Stimulated activated CD4-positive, alpha-beta T cell treated with anti-CD3 and anti-CD28 coated beads, Interleukin-2, amount 100 ng/mL, for 4 hours (primary cell): ENCODE data around the gene ATIC.

Experiments used
- DNase-seq: peaks from one replicate; pipeline ENCODE4 v3.0.0-alpha.2; 2020; ENCODE audit warnings: low read depth

ATIC gene

DNA sequence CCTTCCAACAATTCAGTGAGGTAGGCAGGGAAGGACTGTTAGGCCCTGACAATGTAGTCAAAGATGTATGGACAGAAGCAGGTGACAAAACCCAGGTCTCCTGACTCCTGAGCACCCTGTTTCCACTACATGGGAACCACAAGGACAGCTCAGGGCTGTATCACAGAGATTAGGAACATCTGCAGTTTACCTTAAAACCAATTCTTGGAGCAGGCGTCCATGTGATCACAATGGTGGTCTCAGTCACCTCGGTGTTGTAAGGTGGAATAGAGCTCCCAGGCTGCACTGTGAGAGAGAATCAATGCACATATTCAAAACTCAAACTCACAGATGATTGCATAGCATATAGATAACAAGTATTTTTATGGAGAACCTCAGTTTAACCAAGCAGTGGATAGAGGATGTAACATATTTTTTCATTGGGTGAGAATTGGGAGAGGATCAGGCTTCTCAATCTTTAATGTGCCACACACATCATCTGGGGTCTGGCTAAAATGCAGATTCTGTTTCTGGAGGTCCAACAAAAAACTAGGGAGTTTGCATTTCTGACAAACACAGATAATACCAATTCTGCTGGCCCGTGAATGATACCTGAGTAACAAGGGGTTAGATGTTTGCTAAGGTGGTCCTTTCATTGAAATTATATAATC, 87.3 kb downstream of the ATIC start:
- no peak for DNase-seq
